NCI-H1417 (cell line): Measurements from ENCODE around the gene PDE4D.

Source experiments
- DNase-seq, 3 experiments: peaks; one replicate each; lab custom pipeline; 2025; lab: John Stamatoyannopoulos, UW

PDE4D gene

GRCh38 chr5:59040024-59040803, 853.3 kb downstream of the PDE4D start:
- DNase-seq, result peak in 1 of 3 experiments; percentile 1

GRCh38 chr5:59039296-59040023, 854.1 kb downstream of the PDE4D start:
- DNase-seq, result peak; percentile 61 to 81 (median 80)

- DNase-seq, result peak; percentile 50 to 53 (median 52)
These were observed 854.7 kb downstream of the PDE4D start for GRCh38 chr5:59038798-59039295.

- DNase-seq, result no peak
These were observed 855.4 kb downstream of the PDE4D start for GRCh38 chr5:59037941-59038797.

GRCh38 chr5:59037453-59037852, 856.1 kb downstream of the PDE4D start:
- no peak for DNase-seq

- no peak for DNase-seq
These were observed 856.5 kb downstream of the PDE4D start for GRCh38 chr5:59037041-59037440.

GRCh38 chr5:59036274-59036961, 857.1 kb downstream of the PDE4D start:
- peak in 1 of 3 experiments; percentile 25 for DNase-seq

- DNase-seq, result no peak
These were observed 857.8 kb downstream of the PDE4D start for GRCh38 chr5:59035681-59036080.

GRCh38 chr5:59034498-59035186, 858.9 kb downstream of the PDE4D start:
- DNase-seq, result peak in 2 of 3 experiments; percentile 24 to 39

- peak in 1 of 3 experiments; percentile 19 for DNase-seq
These were observed 866.2 kb downstream of the PDE4D start for GRCh38 chr5:59027145-59027907.

GRCh38 chr5:59025734-59026133, 867.8 kb downstream of the PDE4D start:
- no peak for DNase-seq

- DNase-seq, result peak; percentile 18 to 65 (median 53)
These were observed 871.5 kb downstream of the PDE4D start for GRCh38 chr5:59021837-59022514.

GRCh38 chr5:59021286-59021673, 872.2 kb downstream of the PDE4D start:
- DNase-seq, result peak in 2 of 3 experiments; percentile 92 to 97

- peak; percentile 60 to 71 (median 61) for DNase-seq
These were observed 872.8 kb downstream of the PDE4D start for GRCh38 chr5:59020611-59021285.

- no peak for DNase-seq
These were observed 874.4 kb downstream of the PDE4D start for GRCh38 chr5:59019078-59019477.

GRCh38 chr5:59016925-59017324, 876.6 kb downstream of the PDE4D start:
- DNase-seq, result no peak

GRCh38 chr5:59008816-59009473, 884.6 kb downstream of the PDE4D start:
- no peak for DNase-seq

GRCh38 chr5:59007460-59008063, 886.0 kb downstream of the PDE4D start:
- DNase-seq, result peak in 2 of 3 experiments; percentile 29 to 69
